ENCODE data around the gene CRACR2A.

Gene CRACR2A

DNA sequence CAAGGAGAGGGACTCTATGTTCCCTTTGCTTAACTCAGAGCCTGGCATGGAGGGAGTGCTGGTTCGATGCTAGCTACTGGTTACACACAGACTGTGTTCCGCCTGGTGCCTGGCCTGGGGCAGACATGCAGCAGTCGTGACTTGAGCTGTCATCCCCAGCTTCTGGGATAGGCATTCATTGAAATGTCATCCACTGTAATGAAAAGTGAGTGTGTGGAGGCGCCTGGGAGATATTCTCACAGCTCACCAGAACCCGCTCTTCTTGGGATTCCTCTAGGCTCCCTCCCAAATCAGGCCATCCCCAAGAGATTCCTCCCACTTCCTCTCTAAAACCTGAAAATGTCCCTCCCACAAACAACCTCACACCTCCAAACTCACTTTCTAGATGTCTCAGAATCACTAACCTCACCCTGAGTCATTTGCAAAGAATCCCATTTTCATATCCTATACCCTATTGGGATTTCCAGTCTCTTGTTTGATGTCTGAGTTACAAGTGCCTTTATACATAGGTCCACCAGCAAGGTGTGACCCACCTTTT lies 82.8 kb downstream of the CRACR2A start:
- Histone ChIP-seq H3K4me3 (ENCODE audit: low read length) (no peak overlapping the region), H3K27me3 (ENCODE audit: control insufficient read depth, insufficient read depth, low read length) (no peaks in the 10 kb centered on the region), H3K9me3 (ENCODE audit: control insufficient read depth, low read length) (no peaks in the 10 kb centered on the region), H3K4me1 (ENCODE audit: control insufficient read depth, insufficient read depth, low read length) (no peaks in the 10 kb centered on the region), H3K36me3 (ENCODE audit: control insufficient read depth, insufficient read depth, low read length) (no peaks in the 10 kb centered on the region), H3K9ac (ENCODE audit: low read length) (no peak overlapping the region)

DNA sequence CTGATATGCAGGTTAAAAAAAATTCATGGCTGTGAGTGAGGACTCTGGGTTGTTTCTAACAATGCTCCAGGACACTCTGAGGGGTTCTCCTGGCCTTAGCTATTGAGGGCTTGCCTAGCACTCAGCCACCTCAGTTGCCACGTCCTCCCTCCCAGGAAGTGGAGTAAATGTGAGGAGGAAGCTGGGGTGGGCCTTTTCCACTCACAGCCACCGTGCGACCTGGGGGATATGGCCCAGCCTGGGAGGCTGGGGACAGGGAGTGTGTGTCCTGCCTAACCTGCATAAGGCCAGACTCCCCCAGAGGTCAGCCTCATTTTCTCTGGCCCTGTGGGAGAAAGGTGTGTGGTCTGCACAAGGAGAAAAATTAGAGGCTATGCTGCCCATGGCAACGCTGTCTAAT lies 83.3 kb downstream of the CRACR2A start:
- no peaks in the 10 kb centered on the region for H3K36me3 ChIP-seq (ENCODE audit: control insufficient read depth, insufficient read depth, low read length)

DNA sequence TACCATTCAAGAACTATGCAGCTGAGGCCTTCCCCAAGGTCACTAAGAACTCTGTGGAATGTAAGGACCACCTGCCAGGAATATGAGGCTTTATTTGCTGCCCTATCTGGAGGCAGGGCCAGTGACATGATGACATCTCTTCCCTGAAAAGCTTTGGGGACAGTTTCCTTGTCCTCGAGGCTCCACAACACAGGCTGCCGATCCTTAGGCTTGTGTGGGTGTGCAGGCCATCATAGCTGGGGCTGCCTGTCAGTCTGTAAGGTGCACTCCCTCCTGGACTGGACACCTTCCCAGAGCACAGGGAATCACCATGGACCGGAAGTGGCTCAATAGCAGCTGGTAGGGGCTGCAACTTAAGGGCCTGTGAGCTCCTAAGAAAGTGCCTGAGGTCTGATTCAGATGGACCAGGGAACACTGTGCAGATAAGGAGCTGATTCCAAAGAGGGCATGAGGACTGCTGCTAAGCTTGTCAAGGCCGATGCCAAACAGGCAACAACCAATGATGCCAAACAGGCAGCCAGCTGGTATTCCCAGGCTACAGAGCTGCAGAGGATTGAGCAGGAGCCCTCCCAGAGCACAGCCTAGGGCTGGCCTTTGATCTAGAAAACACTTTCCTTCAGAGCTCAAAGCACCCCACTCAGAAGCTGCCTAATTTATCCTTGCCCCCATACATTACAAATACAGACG lies 84.3 kb downstream of the CRACR2A start:
- Histone ChIP-seq H3K36me3 (ENCODE audit: control insufficient read depth, insufficient read depth, low read length) (no peaks in the 10 kb centered on the region), H3K9me3 (ENCODE audit: control insufficient read depth, low read length) (no peaks in the 10 kb centered on the region), H3K4me1 (ENCODE audit: control insufficient read depth, insufficient read depth, low read length) (no peaks in the 10 kb centered on the region), H3K4me3 (ENCODE audit: low read length) (no peak overlapping the region), H3K9ac (ENCODE audit: low read length) (no peak overlapping the region), H3K27me3 (ENCODE audit: control insufficient read depth, insufficient read depth, low read length) (no peaks in the 10 kb centered on the region)

More for the DNA sequence above, 83.3 kb downstream of the CRACR2A start:
- H3K4me3 ChIP-seq (ENCODE audit: low read length) = no peak overlapping the region
- no peaks in the 10 kb centered on the region for H3K9me3 ChIP-seq (ENCODE audit: control insufficient read depth, low read length)
- H3K9ac ChIP-seq (ENCODE audit: low read length) = no peak overlapping the region
- no peaks in the 10 kb centered on the region for H3K4me1 ChIP-seq (ENCODE audit: control insufficient read depth, insufficient read depth, low read length)
- H3K27me3 ChIP-seq (ENCODE audit: control insufficient read depth, insufficient read depth, low read length) = no peaks in the 10 kb centered on the region

DNA sequence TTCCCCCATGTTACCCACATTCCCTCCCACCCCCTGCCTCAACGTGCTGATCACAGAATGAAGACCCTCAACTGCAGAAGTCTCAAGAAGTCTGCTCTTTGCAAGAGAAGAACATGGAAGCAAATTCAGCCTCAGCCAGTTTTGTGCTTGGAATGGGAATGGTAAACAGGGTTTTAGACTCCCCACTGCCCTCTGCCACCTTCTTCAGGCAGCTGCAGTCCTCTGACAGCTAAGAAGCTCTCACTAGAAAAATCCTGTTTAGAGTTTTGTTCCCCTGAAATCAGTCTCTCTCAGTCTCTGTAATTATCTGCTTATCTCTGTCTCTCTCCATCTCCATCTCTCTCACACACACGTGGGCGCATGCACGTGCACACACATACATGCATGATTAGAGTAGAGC lies 85.4 kb downstream of the CRACR2A start:
- no peaks in the 10 kb centered on the region for H3K36me3 ChIP-seq (ENCODE audit: control insufficient read depth, insufficient read depth, low read length)
- no peaks in the 10 kb centered on the region for H3K27me3 ChIP-seq (ENCODE audit: control insufficient read depth, insufficient read depth, low read length)

DNA sequence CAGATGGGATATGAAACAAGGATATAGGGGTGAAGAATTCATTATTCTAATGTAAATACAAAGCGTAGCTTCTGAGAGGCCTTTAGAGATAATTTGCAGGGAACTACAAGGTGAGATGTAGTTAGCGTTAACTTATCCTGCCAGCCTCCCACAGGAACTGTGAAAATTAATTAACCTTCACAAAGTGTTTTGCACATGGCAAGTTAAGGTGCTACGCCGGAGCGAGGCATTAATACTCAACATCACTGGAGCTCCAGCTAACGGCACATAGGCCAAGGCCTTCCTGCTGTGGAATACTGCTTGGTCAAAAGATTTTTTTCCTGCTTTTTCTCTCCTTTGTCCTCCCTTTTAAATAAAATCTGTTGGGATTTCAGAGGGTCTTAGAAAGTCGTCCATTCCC lies 86.5 kb downstream of the CRACR2A start:
- no peak overlapping the region for H3K4me3 ChIP-seq (ENCODE audit: low read length)
- no peaks in the 10 kb centered on the region for H3K9me3 ChIP-seq (ENCODE audit: control insufficient read depth, low read length)
- no peaks in the 10 kb centered on the region for H3K36me3 ChIP-seq (ENCODE audit: control insufficient read depth, insufficient read depth, low read length)
- no peak overlapping the region for H3K9ac ChIP-seq (ENCODE audit: low read length)
- no peaks in the 10 kb centered on the region for H3K4me1 ChIP-seq (ENCODE audit: control insufficient read depth, insufficient read depth, low read length)
- no peaks in the 10 kb centered on the region for H3K27me3 ChIP-seq (ENCODE audit: control insufficient read depth, insufficient read depth, low read length)

More for the DNA sequence above, 85.4 kb downstream of the CRACR2A start:
- Histone ChIP-seq H3K4me3 (ENCODE audit: low read length) (no peak overlapping the region), H3K9ac (ENCODE audit: low read length) (no peak overlapping the region), H3K4me1 (ENCODE audit: control insufficient read depth, insufficient read depth, low read length) (no peaks in the 10 kb centered on the region), H3K9me3 (ENCODE audit: control insufficient read depth, low read length) (no peaks in the 10 kb centered on the region)

DNA sequence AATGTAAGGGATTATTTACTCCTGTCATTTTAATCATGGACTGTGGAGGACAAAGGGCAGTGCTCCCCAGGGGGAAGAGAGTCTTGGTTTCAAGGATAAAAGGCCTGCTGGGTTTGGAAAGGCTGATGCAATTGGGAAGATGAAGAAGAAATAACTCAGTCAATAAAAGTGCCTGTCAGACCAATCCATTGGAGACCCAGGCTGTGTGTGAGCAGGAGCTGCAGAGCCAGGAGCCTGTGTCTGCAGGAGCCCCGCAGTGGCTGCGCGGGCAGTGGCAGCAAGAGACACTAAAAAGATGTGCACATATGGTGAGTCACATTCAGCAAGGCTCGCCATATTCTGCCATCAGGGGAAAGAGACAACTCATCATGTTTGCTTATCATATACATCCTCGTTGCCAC lies 90.4 kb downstream of the CRACR2A start:
- no peak overlapping the region for H3K4me3 ChIP-seq (ENCODE audit: low read length)
- no peaks in the 10 kb centered on the region for H3K27me3 ChIP-seq (ENCODE audit: control insufficient read depth, insufficient read depth, low read length)
- no peaks in the 10 kb centered on the region for H3K9me3 ChIP-seq (ENCODE audit: control insufficient read depth, low read length)
- H3K36me3 ChIP-seq (ENCODE audit: control insufficient read depth, insufficient read depth, low read length) = no peaks in the 10 kb centered on the region
- no peaks in the 10 kb centered on the region for H3K4me1 ChIP-seq (ENCODE audit: control insufficient read depth, insufficient read depth, low read length)
- H3K9ac ChIP-seq (ENCODE audit: low read length) = no peak overlapping the region

DNA sequence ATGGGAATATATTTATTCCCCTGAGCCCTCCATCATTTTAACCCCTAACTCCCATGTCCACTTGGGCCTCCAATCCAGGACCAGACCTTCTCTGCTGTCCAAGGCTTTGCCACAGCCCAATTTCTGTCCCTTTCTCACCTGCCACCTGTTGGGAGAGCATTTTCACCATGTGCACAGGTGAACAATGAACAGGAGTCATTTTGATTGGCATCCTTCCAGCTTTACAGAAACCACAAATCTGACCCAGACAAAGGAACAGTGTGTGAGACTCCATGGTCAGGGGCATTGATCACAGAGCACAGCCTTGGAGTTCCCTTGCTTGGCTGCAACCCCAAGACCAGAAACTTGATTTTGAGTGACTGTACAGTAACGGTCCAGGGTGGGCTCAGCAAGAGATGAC lies 91.9 kb downstream of the CRACR2A start:
- H3K4me1 ChIP-seq (ENCODE audit: control insufficient read depth, insufficient read depth, low read length) = no peaks in the 10 kb centered on the region
- H3K9me3 ChIP-seq (ENCODE audit: control insufficient read depth, low read length) = no peaks in the 10 kb centered on the region
- H3K27me3 ChIP-seq (ENCODE audit: control insufficient read depth, insufficient read depth, low read length) = no peaks in the 10 kb centered on the region
- H3K36me3 ChIP-seq (ENCODE audit: control insufficient read depth, insufficient read depth, low read length) = no peaks in the 10 kb centered on the region
- H3K4me3 ChIP-seq (ENCODE audit: low read length) = no peak overlapping the region
- no peak overlapping the region for H3K9ac ChIP-seq (ENCODE audit: low read length)

DNA sequence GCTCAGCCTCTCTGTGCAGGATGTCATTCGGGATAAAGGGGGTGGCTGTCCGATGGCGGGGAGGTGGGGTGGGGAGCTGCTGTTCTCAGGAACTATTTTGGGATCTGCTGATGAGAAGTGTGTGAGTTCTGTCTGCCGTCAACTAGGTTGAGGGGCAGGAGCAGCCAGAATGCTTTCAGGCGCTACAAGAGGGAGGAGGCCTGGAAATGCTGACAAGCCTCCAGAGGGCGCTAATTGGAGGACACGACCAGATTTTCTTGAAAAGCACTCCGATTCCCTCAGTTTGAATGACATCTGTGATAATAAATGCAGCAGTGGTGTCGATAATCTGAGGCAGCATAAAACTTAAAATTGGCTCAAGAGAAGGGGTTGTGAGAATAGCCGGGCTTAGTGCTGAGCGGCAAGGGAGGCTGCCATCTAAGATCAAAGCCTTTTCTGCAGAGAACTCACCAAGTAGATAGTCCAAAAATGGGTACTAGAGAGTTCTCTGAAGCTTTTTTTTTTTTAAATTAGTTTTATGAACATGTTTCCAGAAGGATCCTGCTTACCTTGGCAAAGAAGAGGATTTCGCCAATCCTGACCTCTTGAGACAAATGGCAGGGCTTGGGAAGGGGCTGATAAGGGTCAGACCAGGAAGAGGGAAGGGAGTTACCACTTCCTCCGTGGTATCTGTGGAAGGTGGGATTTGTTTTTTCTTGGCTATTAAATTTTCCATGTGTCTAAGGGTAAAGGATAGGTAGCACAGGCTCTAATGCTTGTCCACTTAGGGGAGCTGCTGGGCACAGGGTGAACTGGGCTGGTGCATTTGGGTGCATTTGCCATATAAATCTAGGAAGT lies 94.4 kb downstream of the CRACR2A start:
- Histone ChIP-seq H3K4me3 (ENCODE audit: low read length) (no peak overlapping the region), H3K36me3 (ENCODE audit: control insufficient read depth, insufficient read depth, low read length) (no peaks in the 10 kb centered on the region), H3K27me3 (ENCODE audit: control insufficient read depth, insufficient read depth, low read length) (no peaks in the 10 kb centered on the region), H3K4me1 (ENCODE audit: control insufficient read depth, insufficient read depth, low read length) (no peaks in the 10 kb centered on the region), H3K9ac (ENCODE audit: low read length) (no peak overlapping the region), H3K9me3 (ENCODE audit: control insufficient read depth, low read length) (no peaks in the 10 kb centered on the region)

DNA sequence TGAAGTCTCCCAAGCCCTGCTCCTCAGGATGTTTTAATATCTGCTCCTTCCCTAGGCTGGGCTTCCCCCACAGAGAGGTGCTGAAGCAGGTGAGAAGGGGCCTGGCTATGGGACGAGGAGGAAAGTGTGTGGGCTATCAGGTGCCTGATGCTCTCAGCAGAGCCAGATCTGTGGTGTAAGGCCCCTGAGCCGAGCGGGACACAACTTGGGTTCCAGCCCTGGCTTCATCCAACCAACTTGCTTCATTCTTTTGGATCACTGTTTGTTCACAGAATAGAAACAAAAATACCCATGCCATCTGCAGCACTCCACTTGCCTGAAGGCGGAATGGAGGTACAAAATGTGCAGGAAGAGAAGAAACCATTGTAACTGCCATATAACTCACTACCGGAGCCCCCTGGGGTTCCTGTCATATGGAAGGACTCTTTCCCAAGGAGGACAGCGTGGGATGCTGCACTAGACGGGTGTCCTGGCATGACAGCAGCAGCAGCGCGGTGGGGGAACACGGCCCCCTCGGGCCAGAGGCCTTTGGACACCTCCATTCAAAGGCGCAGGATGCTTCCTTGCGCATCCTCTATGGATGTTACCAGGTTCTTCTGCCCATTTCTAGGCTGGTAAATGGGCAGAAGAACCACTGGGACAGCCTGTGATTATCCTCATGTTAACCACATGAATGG lies 95.8 kb downstream of the CRACR2A start:
- Histone ChIP-seq H3K9me3 (ENCODE audit: control insufficient read depth, low read length) (no peaks in the 10 kb centered on the region), H3K4me1 (ENCODE audit: control insufficient read depth, insufficient read depth, low read length) (no peaks in the 10 kb centered on the region), H3K36me3 (ENCODE audit: control insufficient read depth, insufficient read depth, low read length) (no peaks in the 10 kb centered on the region), H3K9ac (ENCODE audit: low read length) (no peak overlapping the region), H3K4me3 (ENCODE audit: low read length) (no peak overlapping the region), H3K27me3 (ENCODE audit: control insufficient read depth, insufficient read depth, low read length) (no peaks in the 10 kb centered on the region)

DNA sequence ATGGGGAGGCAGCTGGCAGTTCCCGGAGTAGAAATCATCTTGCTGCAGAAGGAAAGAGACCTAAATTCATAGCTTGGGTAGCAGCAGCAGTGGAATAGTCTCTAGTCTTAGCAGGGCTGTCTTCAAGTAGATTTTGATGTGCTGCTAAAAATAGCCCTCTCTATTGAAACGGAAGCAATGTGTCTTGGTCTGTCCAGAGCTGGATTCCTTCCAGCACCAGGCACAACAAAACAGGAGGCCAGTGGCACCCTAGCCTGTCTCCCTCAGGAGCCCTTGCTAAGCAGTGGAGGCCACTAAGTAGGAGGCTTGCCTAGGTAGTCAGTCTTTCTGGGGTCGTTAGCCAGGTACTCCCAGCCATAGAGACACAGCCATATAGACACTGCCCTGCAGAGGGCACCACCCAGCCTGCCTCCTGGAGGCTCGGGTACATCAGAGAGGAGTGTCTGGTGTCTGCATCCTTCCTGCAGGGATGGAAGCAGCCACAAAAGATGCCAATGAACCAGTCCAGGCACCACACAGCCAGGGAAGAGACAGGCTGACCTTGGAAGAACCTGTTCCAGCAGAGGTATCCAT lies 97.5 kb downstream of the CRACR2A start:
- Histone ChIP-seq H3K9me3 (ENCODE audit: control insufficient read depth, low read length) (no peaks in the 10 kb centered on the region), H3K4me3 (ENCODE audit: low read length) (no peak overlapping the region), H3K9ac (ENCODE audit: low read length) (no peak overlapping the region), H3K4me1 (ENCODE audit: control insufficient read depth, insufficient read depth, low read length) (no peaks in the 10 kb centered on the region), H3K36me3 (ENCODE audit: control insufficient read depth, insufficient read depth, low read length) (no peaks in the 10 kb centered on the region), H3K27me3 (ENCODE audit: control insufficient read depth, insufficient read depth, low read length) (no peaks in the 10 kb centered on the region)

DNA sequence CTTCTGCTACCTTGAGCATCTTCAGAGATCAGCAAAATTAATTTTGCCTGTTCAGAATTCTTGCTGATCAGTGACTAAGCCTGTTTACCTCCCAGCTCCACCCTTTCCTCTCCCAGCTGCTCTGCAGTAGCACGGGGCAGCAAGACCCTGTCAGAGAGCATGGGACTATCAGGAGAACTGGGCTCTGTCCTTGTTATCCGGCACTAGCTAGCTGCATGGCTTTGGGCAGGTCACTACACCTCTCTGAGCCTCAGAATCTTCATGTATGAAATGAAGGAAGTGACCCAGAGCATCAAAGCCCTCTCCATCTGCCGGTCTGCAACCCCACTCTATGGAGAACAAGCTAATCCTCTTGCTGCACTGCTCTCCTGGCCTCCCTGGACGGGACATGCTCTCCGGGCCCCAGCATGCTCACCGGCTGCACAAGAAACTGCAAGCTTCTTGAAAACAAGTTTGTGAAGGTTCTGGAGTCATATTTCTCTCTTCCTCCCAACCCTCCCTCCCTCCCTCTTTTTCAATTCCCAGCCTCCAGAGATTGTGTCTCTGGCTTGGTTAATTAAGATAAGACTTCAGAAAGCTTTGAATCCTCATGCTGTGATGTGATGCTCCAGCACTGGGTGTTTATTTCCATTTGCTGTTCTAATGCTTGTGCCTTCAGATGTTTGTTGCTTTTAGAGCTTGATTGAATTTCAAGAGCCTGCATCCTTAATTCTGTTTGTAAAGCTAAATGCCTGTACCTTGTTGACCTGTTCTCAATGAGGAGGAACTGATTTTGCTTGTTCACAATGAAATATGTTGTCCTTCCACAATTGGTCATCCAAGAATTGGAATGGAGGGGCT lies 101.1 kb downstream of the CRACR2A start:
- Histone ChIP-seq H3K27me3 (ENCODE audit: control insufficient read depth, insufficient read depth, low read length) (no peaks in the 10 kb centered on the region), H3K4me3 (ENCODE audit: low read length) (no peak overlapping the region), H3K36me3 (ENCODE audit: control insufficient read depth, insufficient read depth, low read length) (peaks cover 18% of the 10 kb centered on the region), H3K4me1 (ENCODE audit: control insufficient read depth, insufficient read depth, low read length) (no peaks in the 10 kb centered on the region), H3K9ac (ENCODE audit: low read length) (no peak overlapping the region), H3K9me3 (ENCODE audit: control insufficient read depth, low read length) (no peaks in the 10 kb centered on the region)
